ENCODE results near the gene POTEF. TPM values are rescaled to one million over a fixed set of nuclear protein-coding genes. Genes with fewer than 3 reads are reported as not detected.
"Not testable (repeated sequence)": the region's sequence is repeated elsewhere in the genome, so short reads cannot be mapped to it uniquely, and the experiment has no call there.

The POTEF gene
- total RNA-seq, 4 donors from 2014 or later: 0.09 TPM; not detected in 3

DNA sequence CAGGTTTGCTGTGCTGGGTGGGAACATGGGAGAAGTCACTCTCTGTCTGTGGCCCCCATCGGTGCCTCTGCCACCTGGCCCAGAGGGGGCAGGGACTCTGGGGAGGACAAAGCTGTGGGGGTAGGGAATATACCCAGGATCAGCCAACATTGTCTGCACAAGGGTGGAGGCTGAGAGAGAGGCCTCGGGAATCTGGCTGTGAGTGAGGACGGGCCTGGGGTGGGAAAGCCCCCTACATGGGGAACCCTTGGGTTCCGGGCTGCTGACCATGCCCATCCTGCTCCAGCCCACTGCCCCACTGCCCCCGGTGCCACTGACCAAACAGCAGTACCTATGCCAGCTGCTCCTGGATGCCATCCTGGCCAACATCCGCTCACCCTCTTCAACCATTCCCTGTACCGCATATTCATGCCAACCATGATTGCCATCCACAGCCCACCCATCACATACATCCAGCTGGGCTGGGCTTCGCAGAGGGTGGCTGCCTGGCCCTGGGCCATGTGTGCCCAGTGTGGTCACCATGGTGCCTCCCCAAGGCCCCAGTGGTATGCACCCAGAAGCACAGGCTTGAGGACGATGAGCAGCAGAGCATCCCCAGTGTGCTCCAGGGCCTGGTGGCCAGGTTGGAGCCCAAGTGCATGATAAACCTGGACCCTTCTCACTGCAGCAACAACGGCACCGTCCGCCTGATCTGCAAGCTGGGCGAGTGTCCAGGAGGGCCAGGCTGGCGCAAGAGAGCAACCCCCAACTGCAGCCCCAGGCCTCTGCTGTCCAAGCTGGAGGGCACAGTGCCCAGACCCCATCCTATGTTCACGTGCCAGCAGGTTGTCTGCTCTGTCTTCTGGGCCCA lies 6.9 kb upstream of the POTEF start:
- DNase-seq (ENCODE audit: low spot score): no peak
- no peak for TF ChIP-seq CTCF (IDR thresholded peaks at IDR 0.05)
- no peak for ATAC-seq (ENCODE audit: low FRiP score)

DNA sequence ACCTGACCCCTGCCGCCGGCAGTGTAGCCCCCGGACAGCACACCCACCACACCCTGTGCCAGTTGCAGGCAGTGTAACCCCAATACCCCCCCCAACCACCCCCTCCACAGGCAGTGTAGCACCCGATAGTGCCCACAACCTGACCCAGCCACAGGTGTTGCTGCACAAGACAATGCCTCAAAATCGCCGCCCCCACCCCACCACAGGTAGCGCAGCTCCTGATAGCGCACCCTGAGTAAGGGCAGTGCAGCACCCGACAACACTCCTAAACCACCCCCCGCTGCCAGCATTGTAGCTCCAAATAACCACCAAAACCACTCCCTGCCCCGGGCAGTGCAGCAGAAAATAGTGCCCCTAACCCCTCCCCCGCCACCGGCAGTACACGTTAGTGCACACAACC lies 558 bp downstream of the POTEF start:
- not testable (repeated sequence) for ATAC-seq (ENCODE audit: low FRiP score)

GRCh38 chr2:130127726-130128125 lies 1.3 kb downstream of the POTEF start:
- not testable (repeated sequence) for ATAC-seq (ENCODE audit: low FRiP score); DNase-seq (ENCODE audit: low spot score)

More for the DNA sequence above, 558 bp downstream of the POTEF start:
- DNase-seq (ENCODE audit: low spot score): not testable (repeated sequence)

DNA sequence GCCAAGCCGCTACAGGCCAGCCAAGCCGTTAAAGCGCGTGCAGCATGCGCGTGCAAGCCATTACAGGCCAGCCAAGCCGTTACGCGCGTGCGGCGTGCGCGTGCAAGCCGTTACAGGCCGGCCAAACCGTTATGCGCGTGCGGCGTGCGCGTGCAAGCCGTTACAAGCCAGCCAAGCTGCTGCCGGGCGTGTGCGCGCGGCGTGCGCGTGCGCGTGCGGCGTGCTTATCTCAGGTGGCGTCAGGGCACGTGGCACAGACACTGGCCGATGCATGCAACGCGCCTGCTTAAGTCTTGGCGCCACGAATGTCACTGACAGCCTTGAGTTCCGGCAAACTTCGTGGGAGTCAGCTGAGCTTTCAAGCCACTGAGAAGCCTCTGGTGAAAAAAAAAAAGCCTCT lies 8.1 kb downstream of the POTEF start:
- ATAC-seq (ENCODE audit: low FRiP score); DNase-seq (ENCODE audit: low spot score): not testable (repeated sequence)

- ATAC-seq (ENCODE audit: low FRiP score); DNase-seq (ENCODE audit: low spot score): not testable (repeated sequence)
Observed at GRCh38 chr2:130102597-130103363, 26.2 kb downstream of the POTEF start.

GRCh38 chr2:130062645-130063044 lies 66.4 kb downstream of the POTEF start:
- not testable (repeated sequence) for ATAC-seq (ENCODE audit: low FRiP score); DNase-seq (ENCODE audit: low spot score)

DNA sequence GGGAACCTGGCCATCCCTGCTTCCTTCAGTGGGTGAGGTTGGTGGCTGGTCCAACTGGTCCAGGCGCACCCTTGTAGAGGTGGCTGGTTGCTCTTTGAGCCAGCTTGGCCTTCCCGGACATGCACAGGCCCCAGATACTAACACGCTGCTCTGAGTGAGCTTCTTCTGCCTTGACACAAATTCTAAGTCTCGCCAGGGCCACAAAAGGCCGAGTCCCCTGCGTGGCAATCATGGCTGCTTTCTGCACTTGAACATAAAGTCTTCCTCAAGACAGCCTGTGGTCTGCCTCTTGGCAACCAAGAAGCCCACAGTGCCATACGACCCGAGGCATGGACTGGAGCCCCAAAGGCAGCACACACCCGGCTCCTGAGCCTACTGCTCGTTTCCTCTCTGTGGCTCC lies 69.0 kb downstream of the POTEF start:
- not testable (repeated sequence) for ATAC-seq (ENCODE audit: low FRiP score); DNase-seq (ENCODE audit: low spot score)

DNA sequence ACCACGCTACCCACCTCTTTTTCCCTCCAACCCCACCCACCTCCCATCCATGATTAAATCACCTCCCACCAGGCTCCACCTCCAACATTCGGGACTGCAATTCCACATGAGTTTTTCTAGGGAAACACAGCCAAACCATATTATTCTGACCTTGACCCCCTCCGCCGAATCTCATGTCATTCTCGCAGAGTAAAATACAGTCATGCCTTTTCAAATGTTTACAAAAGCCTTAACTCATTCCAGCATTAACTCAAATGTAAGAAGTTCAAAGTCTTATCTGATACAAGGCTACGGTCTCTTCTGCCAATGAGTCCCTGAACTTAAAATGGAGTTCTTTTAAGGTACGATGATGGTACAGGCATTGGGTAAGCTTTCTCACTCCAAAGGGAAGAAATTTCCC lies 72.7 kb downstream of the POTEF start:
- DNase-seq (ENCODE audit: low spot score); ATAC-seq (ENCODE audit: low FRiP score): not testable (repeated sequence)

DNA sequence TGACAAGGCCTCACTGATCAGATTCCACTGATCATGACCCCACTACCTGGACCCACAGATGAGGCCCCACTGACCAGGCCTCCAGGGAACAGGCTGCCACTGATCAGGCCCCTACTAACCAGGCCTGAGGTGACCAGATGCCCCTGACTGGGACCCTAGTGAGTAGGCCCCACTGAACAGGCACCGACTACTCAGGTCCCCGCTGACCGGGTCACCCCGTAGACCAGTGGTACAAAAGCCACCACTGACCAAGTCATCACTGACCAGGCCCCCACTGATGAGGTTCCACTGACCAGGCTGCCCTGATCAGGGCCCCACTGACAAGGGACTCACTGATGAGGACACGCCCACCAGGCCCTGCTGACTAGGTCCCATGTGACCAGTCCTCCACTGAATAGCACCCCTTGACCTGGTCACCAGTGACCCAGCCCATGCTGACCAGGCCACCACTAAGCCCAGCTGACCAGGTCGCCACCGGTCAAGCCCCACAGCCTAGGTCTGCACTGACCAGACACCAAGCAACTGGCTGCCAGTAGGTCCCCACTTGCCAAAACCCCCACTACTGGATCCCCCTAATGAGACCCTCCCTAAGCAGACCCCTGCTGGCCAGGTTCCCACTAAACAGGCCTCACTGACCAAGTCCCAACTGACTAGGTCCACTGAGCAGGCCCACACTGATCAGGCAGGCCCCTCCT lies 75.7 kb downstream of the POTEF start:
- not testable (repeated sequence) for DNase-seq (ENCODE audit: low spot score)

DNA sequence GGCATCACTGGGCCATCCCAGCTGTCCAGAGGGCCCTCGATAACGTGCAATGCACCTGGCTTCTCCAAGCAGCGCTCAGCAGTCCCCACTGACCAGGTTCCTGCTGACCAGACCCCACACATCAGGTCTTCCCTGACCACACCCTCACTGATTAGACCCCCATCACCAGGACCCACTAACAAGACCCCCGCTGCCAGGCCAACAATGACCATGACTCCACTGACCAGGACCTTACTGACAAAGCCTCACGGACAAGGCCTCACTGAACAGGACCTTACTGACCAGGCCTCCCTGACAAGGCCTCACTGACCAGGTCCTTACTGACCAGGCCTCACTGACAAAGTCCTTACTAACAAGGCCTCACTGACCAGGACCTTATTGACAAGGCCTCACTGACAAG lies 76.6 kb downstream of the POTEF start:
- not testable (repeated sequence) for DNase-seq (ENCODE audit: low spot score); ATAC-seq (ENCODE audit: low FRiP score)

More for the DNA sequence above, 75.7 kb downstream of the POTEF start:
- ATAC-seq (ENCODE audit: low FRiP score): not testable (repeated sequence)

DNA sequence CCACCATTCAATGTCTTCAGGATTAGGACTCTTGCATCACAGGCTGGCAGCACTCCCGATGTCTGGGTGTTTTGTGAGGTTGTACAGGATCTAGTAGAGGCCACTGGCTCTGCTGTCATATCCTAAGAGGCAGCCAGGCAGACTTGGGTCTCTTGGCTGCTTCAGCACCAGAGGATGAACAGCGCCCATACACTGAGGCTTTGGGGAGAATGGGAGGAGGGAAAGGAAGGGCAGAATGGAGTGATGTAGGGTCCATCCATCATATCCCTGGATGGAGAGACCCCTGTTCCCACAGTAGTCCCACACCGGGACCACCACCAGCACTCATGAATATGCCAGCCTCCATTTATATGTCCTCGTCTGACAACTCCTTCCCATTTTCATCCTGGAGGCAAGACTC lies 80.6 kb downstream of the POTEF start:
- DNase-seq (ENCODE audit: low spot score); ATAC-seq (ENCODE audit: low FRiP score): not testable (repeated sequence)

DNA sequence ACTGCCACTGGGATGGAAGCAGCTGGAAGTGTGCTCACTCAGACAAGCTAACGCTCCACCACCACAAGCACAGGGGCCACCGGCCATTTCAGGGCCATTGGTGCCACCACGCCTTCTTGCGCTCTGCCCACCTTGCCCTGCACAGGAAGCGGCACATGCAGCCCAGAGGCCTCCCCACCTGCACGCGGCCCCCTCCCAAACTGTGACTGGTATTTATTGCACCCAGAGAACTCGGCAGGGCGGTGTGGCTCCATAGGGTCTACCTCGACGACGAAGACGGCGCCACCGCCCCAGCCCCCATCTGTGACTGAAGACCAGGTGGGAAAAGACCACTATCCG lies 90.8 kb downstream of the POTEF start:
- ATAC-seq (ENCODE audit: low FRiP score); DNase-seq (ENCODE audit: low spot score): not testable (repeated sequence)

DNA sequence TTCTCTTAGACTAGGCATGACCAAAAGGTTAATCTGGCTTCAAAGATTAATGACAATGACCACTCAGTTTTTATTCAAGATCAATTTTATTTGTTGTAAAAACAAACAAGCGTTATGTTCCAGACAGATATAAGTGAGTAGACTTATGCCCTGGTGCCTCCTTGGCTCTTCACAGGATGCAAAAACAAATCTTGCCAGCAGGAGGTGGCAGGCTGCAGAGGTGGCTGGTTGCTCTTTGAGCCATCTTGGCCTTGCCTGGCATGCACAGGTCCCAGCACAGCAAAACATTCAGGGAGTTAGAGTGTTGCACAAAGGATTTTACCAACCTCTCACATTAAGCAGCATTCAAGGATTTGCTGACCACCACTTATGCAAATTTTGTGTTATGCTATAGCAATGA lies 103.1 kb downstream of the POTEF start:
- ATAC-seq (ENCODE audit: low FRiP score); DNase-seq (ENCODE audit: low spot score): not testable (repeated sequence)

Small RNA genes lying within 50 kb of the gene (small RNA-seq; reads per million reads assigned to genes)
- gene AC018865.2 (not detected), gene RNU6-1049P (not detected)

Other genes with a start within 250 kb of the POTEF start
- under 1 TPM in 1 of 4 donors, not detected in 3; 0.19 TPM for gene RAB6C, start 149.6 kb downstream of the POTEF start, total RNA-seq
- 10 to 100 TPM in 1 of 4 donors, 1 to 10 TPM in 3; 1.2 to 10.4 (median 1.6) TPM for gene CCDC74B, start 15.9 kb upstream of the POTEF start, total RNA-seq
- 10 to 100 TPM; 21.8 to 39.1 (median 29.4) TPM for gene SMPD4, start 52.4 kb upstream of the POTEF start, total RNA-seq
- gene MZT2B, start 53.0 kb upstream of the POTEF start, total RNA-seq: 10 to 100 TPM; 52.8 to 93.5 (median 72.4) TPM
- not detected for gene TUBA3E, start 69.2 kb upstream of the POTEF start, total RNA-seq
- 100 to 1,000 TPM; 102 to 221 (median 130) TPM for gene IMP4, start 213.7 kb upstream of the POTEF start, total RNA-seq
- 100 to 1,000 TPM in 1 of 4 donors, 10 to 100 TPM in 3; 43.1 to 104 (median 57.0) TPM for gene PTPN18, start 226.8 kb upstream of the POTEF start, total RNA-seq

All from omental fat pad (tissue), 4 donors.